Islet precursor cell (in vitro differentiated cells): ENCODE results near the gene LEPR.

Experiments used
- DNase-seq: peaks from one replicate; pipeline ENCODE4 v3.0.0-alpha.2; 2018

LEPR gene

DNA sequence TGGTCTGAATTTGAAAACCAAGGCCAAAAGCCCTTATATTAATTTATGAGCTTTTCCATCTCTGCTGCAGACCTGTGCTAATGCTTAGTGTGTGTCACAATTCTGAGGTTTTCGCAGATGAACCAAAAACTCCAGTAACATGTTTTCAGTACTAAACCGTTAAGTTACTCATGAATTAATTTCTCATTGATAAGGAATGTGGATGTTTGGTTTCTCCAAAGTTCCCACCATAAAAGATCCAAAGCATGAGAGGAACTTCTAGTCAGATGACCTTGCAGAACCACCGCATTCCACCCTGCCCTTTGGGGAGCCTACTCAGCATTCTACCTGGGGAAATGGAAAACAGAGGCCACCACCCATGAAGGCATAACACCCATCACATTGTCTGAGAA, 7.5 kb upstream of the LEPR start:
- DNase-seq: no peak

DNA sequence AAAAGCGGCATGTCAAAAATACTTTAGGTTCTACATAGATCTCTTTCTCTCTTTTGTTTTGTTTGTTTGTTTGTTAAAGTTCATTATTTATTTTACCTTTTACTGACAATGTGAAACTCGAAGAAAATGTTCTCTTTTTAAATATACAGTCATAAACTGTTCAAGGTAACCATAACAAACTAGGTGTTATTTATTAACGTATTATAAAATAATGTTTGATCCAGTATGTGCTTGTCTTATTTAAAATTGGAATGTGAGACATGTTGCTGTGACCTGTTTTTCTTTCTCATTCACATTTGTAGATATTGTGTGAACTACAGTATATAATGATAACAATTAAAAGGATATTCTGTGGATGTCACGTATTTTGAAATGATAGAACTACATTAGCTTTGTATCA, 5.9 kb upstream of the LEPR start:
- no peak for DNase-seq

DNA sequence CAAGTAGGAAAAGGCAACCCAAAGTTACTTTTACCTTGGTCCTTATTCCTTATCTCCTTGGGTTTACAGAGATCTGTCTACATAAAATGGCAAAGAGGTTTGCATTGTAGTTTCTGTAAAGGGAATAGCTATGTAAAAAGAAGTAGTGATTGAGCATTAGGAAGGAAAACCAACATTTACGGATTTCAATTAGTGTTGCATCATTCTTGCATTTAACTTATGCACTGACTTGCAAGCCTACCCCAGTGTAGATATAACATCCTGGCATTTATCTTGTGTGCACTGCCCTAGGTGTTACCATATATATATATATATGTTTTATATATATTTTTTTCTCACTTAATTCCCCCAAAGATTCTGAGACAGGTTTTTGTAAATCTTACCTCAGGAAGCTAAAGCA, 3.7 kb upstream of the LEPR start:
- DNase-seq: no peak

DNA sequence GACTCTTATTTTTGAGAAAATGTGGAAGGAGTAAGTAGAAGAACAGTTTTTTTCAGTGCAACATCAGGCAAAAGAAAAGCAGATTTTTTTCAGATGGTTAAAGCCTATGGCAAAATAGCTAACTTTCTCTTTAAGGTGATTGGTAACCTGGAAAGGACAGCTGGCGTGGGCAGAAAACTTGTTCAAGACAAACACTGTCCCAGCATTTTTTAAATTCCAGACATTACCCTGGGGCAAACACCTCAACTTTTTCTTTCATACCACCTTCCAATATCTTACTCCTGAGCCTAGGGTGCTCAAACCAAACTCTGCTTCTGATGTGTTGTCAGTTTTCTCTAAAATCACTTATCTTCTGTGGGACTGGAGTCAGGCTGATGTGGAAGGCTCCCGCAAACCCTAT, 2.7 kb upstream of the LEPR start:
- peak; percentile 59 for DNase-seq

DNA sequence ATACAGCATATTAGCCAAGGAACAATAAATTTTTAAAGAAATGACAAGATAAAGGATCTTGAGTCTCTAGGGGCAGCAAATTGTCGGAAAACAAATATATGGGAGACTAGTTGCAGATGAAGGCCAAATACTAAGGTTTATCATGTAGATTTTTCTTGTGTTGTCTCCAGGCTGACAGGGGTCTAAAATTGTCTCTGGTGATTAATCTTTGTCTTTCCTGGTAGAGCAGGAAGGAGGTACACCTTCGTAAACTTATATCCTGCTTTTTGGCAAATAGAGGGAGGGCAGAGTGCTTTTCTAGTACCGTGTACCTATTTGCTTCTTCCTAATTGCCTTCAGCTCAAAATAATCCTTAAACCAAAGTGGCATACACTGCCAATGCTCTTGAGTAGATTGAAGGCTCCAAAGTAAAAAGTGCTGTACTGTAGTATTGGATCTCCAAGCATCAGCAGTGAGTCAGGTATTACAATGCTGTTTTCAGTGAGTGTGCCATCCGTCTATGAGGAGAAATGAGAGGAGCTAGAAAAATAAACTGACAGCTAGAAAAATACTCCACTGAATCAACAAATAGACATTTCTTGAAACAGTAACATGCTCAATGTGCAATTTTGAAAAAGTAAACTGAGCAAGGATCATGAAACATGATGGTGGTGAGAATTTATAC, 1.8 kb upstream of the LEPR start:
- no peak for DNase-seq

DNA sequence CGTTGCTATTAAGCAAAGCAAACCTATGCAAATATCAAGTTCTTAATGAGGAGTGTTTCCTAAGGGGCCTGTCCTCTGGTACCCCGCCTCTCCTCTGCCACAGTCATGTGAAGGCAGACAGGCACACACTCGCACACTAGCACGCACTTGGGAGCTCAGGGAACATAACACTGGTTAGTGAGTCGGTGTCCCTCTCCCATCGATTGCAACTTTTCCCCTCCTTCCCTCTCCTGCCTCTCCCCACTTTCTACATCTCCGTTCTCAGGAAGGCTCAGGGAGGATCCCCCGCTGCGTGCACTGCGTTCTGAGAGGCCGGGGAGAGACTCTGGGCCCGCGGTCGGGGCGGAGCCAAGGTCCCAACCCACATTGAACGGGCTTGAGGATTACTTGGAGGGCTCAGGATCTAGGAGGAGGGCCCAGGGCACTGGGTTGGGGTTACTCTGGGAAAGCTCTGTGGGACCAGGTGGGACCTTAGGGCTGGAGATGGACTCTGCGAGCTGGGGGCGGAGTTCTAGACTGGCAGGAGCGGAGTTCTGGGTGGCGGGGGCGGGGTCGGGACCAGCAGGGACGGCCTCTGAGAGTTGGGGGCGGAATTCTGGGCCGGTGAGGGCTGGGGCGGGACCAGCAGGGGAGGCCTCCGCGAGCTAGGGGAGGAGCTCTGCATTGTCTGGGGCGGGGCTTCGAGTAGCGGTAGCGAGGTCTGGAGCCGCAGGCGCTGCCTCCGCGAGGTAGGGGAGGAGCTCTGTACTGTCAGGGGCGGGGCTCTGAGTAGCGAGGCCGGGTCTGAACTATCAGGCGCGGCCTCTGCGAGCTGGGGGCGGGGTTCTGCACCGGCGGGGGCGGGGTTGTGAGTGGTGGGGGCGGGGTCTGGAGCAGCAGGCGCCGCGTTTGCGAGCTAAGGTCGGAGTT, 533 bp upstream of the LEPR start:
- DNase-seq: peak; percentile 99

DNA sequence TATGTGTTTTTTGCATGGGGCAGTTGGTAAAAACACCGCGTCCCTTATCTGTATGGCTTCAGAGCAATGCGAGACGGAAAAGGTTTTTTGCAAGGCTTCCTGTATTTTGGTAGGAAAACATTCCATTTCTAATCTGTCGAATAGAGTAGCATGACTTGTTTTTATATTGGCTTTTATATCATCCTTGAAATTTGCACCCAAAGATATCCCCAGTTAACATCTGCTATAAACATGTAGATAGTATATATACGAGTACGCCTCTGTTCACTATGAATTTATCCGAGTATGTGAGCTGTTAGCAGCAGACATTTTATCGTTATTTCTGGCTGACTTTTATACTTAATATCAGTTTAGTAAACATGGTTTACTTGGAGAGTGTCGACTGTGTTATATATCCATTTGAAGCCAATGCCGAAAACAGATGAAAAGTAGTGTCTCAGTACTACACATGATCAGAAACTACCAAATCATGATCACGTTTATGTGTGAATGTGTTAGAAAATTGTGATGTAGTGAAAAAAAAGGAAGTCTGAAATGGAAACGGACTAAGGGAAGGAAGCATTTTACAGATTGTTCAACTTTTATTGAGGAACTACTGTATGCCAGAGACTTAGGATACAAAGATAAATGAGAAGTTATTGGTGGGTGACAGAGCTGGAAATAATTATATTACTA, 1.0 kb downstream of the LEPR start:
- DNase-seq: no peak

DNA sequence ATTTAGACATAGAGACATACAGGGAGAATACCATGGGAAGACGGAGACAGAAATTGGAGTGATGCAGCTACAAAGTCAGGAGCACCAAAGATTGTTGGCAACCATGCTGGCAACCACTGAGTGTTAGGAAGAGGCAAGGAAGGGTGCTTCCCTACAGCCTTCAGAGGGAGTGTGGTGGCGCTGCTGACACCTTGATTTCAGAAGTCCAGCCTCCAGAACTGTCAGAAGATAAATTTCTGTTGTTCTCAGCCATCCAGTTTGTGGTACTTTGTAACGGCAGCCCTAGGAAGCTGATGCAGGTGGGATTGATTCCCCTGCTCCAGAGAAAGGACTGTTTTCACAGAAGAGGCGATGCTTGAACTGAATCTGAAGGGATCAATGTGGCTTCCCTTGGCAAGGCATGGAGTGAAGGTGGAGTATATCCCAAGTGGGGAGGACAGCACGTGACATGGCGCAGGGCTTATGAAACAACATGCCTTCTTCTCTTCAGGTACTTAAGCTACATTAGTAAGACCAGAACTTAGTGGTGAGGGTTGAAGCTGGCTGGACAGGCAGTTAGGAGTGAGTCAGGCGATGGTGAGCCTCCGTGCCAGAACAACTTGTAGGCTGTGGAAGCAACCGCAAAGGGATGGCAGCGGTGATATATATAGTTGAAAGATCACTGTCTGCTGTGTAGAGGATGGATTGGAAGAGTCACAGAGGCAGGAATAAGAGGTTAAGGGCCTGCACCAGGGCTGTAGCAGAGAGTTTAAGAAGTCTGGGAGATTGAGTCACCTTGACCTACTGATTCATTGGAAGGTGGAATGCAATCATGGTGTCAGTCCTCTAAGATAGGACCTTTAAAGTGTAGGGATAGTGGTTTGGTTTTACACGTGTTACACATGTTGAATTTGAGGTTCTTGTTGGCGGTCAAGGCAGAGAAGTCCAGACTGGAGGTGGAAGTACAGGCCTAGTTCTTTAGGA, 2.1 kb downstream of the LEPR start:
- no peak for DNase-seq

DNA sequence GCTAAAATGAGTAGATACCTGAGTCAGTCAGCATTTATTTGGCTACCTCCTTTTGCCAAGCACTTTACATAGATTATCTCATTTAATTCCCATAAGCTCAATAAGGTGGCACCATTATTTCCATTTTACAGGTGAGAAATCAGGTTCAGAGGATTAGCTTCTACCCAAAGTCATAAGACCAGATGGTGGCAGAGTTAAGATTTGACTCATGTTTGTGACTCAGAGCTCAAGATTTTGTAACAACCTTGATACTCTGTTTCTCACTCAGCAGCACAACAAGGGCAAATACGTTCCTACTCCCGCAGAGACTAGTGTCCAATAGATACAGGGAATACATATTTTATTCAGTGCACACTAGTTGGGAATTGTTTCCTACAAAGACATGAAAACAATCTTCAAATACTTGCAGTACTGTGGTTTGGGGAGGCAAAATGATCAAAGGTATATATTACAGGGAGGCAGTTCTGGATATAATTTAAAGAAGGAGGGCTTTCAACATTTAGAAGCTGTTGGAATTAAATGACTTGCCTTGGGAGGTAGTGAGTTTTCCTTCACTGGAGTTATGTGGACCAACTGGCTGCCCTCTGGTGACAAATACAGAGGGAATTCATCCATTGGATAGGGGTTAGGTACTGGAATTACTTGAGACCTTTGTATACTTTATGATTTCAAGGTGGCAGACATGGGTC, 3.6 kb downstream of the LEPR start:
- no peak for DNase-seq

DNA sequence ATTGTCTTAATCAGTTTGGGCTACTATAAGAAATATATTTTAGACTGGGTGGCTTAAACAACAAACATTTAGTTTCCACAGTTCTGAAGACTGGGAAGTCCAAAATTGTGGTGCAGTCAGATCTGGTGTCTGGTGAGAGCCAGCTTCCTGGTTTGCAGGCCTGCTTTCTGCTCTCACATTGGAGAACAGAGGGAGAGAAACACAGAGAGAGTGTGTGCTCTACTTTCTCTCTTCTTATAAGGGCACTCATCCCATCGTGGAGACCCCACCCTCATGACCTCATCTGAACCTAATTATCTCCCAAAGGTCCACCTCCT, 4.1 kb downstream of the LEPR start:
- DNase-seq: no peak

DNA sequence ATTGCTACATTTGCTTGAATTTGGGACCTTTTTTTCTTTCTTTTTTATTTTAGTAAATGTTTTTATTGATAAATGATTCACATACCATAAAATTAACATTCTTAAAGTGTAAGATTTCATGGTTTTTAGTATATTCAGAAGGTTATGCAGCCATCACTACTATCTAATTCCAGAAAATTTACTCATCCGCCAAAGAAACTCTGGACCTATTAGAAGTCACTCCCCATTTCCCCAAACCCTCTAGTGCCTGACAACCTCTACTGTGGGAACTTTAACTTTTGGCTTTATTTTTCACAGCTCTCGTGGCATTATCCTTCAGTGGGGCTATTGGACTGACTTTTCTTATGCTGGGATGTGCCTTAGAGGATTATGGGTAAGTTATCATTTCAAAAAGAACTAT, 4.5 kb downstream of the LEPR start:
- DNase-seq: no peak

DNA sequence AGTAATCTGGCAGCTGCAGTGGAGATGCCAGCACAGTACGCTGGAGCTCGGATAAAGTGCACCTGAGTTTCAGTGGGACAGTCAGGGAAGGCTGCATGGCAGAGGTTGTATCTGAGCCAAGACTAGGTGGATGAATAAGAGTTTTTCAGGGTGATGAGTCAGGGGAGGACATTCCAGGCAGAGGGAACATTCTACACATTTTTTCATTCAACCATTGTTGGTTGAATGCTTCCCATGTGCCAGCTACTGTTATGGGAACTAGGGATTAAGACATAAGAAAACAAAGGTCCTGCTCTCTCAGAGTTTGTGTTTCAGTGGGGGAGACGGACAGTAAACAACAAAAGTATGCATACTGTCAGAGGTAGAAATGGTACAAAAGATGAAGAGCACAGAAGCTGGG, 5.2 kb downstream of the LEPR start:
- DNase-seq: peak; percentile 84

DNA sequence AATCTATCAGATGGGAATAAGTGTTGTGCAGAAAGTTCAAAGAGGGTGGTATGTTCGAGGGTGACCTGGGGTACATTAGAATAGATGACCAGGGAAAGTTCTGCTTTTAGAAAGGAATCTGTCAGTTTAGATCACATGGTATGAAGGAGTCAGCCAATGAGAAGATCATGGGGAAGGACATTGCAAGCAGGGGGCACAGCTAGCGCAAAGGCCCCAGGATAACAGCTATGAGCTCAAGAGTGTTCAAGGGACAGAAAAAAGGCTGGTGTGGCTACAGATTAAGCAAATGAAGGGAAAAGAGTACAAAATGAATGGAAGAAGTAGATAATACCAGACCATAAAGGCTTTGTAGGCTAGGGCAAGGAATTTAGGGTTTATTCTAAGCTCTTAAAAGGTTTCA, 8.6 kb downstream of the LEPR start:
- DNase-seq: no peak

DNA sequence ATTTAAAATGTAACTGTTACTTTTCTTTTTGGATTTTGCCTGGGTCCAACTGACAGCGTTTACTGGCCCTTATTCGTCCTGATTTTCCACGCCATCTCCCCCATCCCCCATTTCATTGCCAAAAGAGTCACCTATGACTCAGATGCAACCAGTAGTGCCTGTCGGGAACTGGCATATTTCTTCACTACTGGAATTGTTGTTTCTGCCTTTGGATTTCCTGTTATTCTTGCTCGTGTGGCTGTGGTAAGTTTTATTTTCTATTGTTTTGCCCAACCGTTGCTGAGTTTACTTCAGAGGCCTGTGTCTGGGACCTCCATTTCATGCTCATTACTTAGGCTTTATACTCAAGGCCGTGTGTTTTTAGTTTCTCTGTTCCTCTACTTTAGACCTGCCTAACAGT, 9.3 kb downstream of the LEPR start:
- no peak for DNase-seq

DNA sequence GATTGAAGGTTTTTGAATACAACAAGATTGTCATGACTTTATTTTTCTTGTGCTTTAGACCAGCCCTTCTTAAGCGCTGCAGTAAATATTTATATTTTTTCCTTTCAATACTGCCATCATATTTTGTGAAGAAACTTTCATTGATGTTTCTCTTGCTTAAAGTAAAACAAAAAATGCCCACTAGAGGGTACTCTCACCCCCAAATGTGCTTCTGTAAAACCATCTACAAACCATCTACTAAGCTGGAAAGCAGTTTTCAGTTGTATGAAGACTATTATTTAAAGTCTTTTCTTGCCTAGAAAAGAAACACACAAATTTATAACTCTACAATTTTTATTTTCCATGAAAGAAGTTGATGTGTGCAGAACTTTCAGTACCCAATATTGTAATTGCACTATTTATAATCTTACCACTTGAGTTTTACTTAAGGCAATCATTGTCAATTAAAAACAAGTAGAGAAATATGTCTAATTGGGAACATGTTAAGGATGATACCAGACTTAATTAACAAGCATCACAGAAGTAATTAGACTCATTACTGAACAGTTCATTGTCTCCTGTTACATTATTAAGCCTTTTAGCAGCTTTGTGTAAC, 10.7 kb downstream of the LEPR start:
- DNase-seq: no peak

DNA sequence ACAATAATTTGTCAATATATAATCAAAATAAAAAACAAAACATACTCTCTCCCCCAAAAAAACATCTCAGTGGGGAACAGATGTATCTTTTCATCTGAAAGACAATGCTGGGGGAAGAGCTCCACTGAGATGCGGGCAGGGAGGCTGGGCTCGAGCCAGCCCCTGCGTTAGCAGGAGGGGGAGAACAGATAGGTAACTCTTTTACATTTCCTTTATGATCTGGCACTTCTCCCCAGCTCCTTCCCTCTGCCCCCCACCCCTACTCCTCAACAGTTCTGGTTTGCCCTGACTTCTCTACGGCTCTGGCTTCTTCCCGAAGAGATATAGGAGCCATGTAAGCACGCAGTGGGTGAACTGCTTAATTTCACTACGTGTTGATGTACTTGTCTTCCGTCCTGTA, 12.4 kb downstream of the LEPR start:
- no peak for DNase-seq

DNA sequence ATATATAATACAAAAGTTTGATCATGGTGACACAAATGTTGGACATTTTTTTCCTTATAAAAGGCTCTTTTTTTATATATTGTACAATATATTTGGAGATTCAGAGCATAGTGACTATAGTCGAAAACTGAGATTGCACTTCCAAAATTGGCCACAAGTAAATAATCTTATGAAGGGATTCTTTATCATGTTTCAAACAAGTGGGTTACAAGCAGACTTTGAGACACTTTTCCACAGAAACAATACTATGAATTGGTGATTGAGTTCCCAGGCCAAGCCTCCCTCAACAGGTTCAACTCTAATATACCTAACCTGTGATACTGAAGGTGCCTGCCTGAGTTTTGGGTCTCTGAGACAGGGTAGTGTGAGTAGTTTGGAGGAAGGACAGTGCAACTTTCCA, 13.8 kb downstream of the LEPR start:
- no peak for DNase-seq

DNA sequence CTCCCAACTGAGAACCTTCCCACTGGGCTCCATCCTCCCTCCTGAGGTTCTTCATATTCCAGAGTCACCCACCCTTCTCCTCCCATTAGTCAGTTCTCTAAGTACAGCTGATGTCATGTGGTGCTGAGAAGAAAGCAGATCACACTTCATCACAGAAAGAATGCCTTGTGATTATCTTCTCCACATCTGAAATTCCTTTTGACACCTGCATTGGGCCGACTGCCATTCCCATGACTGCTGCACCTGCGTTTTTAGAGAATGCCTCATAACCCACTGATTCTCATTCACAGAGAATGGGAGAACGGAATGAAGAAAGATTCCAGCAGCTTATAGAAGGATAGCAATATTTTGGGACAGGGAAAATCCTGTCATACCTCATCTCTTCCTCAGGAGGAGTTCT, 14.3 kb downstream of the LEPR start:
- peak; percentile 87 for DNase-seq

DNA sequence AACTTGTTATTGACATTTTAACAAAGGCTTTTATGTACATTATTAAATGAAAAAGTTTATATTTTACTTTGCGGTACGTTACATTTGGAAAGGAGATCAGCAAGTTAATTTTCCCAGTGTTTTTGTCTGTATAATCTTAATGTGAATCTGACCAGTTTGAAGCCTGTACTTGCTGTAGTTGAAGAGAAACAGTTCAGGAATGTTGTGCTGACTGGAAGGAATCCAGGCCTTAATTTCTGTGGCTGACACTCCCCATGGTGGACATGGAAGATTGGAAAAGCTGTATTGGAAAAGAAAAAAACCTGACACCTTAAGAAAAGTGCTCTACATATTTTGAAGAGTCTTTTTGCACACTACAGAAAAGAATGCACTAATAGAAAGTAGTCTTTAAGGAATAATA, 15.5 kb downstream of the LEPR start:
- no peak for DNase-seq

DNA sequence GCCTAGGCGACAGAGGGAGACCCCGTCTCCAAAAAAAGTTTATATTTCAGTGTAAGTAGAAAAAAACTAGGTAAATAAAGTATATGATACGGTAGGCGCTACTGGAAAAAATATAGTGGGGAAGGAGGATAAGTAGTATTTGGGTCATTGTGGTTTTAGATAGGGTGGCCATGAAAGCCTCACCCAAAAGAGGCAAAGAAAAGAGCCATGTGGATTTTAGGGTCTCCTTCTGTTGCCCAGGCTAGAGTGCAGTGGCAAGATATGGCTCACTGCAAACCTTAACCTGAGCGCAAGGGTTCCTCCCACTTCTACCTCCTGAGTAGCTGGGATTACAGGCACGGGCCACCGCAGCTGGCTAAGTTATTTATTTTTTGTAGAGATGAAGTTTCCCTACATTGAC, 17.1 kb downstream of the LEPR start:
- DNase-seq: no peak

DNA sequence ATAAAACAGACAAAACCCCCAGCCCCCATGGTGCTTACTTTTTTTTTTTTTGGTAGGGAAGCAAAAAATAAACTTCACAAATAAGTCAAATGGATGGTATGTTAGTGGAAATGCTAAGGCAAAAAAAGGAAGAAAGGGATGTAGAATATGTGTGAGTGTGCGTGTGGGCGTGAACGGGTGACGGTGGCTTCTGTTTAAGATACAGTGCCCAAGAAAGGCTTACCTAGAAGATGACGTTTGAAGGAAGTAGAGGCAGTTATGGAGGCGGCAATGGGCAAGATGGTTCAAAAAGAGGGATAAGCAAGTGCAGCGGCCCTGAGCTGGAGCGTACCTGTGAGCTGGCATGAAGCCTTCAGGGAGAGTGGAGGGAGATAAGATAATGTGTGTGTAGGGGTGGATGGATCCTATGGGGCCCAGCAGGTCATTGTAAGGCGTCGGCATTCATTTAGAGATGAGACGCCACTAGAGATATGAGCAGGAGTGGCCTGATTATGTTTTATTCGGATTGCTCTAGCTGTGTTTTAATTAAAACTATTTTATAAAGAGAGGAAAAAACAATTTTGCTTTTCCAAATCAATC, 19.9 kb downstream of the LEPR start:
- no peak for DNase-seq

DNA sequence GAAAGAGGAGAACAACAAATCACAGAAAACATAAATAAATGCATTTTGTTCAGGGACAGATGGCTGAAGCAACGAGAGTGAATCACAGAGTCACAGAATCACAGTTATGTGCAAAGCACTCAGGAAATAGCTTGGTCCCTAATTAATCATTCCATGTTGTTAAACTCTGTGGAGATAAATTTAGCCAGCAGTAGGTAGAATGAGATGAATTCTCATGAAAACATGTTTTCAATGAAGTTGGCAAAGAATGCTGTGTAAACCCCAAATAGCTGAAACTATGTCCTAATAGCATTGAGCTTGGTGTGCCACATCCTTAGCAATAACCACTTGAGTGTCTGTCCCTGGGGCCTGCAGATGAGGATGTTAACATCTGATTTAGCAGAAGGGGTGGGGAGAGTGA, 20.4 kb downstream of the LEPR start:
- DNase-seq: no peak
